Activated naive CD4-positive, alpha-beta T cell (primary cell): ENCODE measurements around the gene PPBP.

Experiments
- DNase-seq, 4 experiments: peaks; one replicate each; lab custom pipeline; 2025; lab: John Stamatoyannopoulos, UW

PPBP gene, protein sequence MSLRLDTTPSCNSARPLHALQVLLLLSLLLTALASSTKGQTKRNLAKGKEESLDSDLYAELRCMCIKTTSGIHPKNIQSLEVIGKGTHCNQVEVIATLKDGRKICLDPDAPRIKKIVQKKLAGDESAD

DNA sequence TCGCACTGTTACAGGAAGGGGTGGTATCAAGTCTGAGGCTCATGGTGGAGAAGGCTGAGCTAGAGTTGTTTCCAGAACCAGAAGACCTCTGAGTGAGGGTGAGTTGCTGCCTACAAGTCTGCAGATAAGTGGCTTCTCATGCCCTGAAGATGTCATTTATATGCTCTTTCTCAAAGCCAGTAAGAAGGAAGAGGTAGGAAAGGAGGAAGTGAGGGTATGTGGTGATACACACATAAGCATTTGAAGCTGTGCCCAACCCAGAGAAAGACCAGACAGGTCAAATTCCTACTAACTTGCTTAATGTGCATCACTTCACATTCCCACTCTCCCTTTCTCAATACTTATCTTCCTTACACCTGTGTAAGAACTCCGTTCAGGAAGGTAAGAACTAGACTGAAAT, at the start of gene PPBP:
PPBP (minus strand) TSS at position 130 of the 400 bp plus-strand sequence; CDS start at position 43, 87 bp downstream.
- no peak for DNase-seq

DNA sequence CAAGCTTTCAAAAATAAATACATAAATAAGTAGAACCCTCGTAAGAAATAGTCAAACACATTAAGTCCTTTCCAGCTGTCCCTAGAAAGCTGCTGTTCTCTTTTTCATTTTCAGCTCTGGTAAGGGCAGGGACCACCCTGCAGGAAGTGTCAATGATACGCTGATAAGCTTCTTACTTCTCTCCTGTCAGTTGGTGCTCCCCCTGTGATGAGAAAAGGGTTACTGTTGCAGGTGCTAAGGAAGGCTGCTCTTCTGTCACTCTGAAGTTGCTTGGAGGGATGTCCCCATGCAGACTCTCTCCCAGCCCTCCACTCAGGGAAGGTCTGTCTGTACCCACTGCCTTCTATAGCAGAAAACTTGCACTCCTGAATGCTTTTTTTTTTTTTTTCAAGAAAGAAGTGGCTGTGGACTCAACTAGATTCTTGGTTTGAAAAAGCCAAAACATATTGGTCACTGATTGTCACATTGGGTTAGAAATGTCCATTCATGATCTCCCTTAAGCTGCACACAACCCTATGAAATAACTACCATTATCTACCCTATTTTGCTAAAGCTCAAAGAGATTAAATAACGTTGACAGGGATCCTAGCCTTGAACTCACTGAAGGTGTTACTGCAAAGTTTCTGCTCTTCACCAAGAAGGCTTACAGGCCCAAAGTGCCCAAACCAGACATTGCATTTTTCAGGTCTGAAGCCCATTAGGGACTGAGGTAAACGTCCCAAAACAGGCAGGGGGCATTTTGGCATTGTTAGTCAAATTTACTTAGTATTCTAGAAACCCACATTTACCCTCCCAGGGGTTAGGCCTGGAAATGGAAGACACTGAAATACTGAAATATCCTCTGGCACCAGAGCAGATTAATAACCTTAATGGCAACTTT, 49.3 kb upstream of the PPBP start:
- DNase-seq, result no peak

DNA sequence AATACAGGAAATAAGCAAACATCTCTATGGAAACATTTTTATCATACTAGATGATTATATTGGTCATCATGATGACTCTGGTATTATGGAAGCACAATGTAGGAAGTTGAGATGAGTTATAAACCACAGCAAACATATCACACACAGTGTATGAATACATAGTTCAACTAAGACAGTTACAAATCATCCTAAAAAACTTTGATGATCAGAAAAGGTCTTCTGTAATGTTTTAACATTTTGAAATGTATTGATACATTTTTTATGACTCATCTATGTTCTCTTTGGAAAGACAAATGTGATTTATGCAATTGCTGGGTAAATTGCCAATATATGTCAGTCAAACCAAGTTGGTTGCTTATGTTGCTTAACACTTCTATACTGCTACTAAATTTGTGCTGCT, 45.7 kb upstream of the PPBP start:
- DNase-seq, result no peak

DNA sequence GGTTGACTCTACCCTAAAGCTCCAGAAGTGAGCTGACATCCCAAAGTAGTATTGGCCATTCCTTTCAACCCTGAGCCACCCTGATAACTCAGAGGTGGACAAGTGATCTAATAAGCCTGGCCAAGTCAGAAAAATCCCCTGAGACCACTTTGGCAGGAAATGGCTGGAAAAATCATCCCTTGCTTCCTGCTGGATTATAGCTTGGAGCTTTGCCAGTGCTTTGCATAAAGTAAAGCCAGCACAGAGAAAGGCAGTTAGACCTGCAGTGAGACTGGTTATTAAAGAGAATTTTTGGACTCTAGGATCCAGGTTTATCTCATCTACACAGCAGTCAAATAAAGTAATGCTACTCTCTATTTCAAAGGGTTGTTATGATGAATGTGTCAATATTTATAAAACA, 44.1 kb upstream of the PPBP start:
- DNase-seq, result no peak

DNA sequence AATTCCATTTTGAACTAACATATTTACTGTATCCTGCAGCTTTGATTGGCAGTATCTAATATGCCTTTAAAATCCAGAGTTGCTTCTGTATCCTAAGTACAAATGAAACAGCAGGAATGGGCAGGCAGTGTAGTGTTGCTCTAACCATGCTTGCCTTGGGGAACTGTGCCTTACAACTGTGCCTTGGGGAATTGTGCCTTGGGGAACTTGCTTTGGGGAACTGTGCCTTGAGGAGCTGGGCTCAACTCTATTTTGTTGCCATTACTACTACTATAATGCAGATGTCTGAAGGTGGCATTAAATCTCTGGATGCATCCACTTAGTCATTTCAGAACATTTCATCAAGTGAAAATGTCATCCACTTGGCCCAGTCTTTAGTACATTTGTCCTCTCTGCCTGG, 43.6 kb upstream of the PPBP start:
- no peak for DNase-seq

DNA sequence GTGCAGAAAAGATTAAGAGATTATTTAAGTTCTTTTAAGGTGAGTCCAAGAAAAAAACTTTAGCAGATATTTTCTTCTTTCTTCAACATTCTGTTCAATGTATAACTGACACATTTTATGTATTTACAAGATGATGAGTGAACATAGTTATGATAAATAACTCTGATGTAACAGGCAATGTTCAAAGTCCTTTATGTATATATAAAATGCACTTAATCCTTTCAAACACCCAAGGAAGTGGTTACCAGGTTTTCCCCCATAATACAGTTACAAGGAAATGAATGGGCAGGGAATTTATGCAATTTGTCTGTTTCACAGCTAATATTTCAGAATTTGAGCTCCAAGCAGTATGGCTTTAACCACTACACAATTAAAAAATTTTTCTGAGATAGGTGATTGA, 42.3 kb upstream of the PPBP start:
- no peak for DNase-seq

DNA sequence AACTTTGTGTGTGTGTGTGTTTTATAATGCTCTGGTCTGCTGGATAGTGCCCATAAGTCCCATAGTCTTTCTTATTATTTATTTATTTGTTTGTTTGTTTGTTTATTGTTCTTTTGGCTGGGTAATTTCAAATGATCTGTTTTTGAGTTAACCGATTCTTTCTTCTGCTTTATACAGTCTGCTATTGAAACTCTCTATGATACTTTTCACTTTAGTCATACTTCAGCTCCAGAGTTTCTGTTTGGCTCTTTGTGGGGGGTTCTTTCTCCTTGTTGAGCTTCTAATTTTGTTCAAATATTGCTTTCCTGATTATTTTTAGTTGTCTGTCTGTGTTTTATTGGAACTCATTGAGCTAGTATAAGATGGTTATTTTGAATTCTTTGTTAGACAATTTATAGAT, 40.5 kb upstream of the PPBP start:
- no peak for DNase-seq

DNA sequence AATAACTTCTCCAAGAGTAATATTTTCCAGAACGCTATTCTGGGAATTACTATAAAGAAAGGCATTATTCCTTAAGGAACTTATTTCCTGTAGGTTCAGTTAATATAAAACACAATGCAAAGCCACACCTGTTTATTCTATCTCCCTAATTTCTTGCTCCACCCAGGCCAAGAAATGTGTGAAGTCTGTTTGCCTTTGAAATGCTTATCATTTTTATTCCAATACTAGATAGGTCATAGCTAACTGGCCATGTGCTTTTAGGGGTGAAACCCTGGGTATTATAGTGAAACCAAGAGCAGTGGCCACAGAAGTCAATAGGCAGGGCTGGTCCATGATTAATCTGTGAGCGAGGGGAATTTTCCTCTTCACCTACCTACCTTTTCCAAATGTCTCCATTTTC, 35.7 kb upstream of the PPBP start:
- no peak for DNase-seq

DNA sequence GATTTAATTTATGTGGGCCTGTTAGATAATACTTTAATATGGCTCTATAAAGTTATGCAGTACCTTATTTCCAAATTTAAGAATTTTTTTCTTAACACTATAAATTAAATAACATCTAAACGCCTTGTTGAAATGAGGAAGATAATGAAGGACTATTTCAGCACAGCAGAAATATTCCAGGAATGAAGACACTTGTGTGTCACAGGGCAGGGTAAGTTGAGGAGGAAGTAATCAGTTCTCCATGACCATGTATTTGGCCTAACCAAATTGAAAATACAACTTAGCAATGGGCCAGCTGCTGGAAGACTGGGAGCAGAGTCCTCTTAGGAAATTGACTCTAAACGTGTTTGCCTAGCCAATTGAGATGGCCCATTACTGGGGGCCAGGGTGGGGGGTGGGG, 33.6 kb upstream of the PPBP start:
- no peak for DNase-seq

DNA sequence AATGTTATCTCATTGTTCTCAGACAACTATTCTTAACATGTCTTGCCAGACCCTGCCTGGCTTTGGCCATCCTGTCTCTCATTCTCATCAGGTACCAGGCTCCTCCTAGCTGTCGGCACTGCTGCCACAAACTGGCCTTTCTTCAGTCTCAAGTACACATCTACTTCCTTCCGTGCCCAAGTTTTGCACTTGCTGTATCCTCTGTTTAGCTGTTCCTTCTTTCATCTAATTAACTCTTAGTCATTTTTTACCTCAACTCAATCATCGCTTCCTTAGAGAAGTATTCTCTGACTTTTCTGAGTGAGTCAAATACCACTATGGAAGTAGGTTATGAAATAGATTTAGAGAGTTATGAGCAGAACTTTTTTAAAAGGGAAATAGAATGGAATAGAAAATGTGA, 30.8 kb upstream of the PPBP start:
- DNase-seq, result no peak

DNA sequence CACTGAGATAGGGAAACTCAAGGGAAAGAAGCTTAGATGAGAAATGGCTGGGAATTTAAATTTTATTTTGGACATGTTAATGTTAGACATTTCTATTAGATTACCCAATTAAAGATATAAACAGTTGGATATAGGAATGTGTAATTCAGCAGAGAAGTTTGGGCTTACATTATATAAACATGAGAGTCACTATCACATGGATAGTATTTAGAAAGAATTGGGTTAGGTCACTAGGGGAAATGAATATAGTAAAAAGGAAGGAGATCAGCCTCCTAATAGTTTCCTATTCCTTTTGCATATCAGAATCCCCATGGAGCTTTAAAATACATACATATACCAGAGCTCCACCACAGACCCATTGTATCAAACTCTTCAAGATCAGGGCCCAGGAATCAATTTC, 30.1 kb upstream of the PPBP start:
- DNase-seq, result no peak

DNA sequence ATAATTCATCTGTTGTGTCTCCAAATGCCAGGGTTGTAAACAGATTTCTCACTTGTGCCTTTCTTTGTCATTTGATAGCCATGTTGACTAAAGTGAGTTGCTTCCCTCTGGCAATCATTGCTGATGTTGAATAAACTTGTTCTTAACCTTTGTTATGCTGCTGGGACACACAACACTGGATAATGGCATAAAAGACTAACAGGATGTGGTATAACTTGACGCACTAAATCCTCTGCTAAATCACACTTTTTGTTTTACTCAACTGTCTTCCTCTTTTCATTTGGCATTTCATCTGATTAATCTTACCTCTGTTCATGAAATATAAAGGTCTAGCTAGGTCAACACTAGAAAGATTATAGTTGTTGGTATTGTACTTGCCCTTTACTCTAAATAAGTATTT, 28.1 kb upstream of the PPBP start:
- DNase-seq, result no peak

DNA sequence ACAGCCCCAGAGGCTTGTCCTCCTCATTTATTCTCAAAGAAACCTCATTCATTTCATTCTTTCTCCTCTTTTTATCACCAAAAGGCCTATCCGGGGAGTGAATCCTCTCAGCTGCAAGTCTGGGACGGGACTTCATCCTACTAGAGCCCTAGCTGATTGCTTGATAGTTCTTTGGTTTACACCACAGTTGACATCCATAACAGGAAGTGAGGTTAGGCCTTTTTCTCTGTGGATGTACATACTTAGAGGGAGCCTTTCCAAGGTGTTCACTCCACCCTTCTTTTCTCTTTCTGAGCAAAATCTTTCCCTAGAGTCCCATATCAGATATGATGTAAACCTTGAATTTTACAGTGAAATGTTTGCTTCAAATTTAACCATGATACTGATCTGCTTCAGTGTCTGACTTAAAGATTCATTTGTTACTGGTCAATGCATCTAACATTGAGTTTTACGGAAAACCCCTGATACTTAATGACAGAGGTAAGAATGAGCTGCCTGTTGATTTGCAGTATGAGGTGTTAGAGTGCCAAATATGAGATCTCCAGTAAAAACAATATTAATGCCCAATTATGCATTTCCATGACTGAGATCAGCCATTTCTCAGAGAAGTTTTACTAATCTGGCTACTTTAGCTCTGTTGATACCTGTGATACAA, 27.3 kb upstream of the PPBP start:
- DNase-seq, result no peak

DNA sequence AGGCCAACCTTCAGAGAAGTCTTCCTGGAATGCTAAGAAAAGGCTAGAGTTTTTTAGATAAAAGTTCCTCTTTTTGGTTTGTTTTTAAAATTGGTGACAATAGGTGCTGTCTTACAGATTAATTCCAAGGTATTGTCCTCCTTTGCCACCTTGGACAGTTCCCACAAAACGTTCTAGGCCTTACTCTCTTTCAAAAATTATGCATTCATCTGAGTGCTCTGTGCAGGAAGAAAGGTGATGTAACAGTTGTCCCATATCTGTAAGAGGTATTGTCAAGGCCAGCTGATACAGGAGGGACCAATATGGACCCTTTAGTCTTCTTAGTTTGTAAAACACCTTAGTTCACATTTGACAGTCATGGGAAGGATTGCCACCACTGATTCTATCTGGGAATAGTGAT, 26.3 kb upstream of the PPBP start:
- no peak for DNase-seq

DNA sequence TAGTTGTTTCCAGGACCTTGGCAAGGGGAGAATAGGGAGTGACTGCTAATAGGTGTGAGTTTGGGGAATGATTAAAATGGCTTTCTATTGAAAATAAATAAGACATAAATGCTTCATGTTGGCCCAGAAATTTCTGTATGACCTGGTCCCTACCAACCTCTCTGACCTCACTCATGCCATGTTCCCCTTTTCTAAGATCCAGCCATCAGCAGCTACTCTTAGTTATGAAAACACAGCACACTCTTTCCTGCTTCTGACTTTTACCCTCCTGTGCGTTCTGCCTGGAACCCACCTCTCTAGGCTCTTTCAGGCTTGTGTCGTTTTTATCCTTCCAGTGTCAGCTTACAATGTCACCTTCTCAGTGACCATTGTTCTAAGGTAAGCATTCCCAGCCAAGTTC, 25.3 kb upstream of the PPBP start:
- no peak for DNase-seq

DNA sequence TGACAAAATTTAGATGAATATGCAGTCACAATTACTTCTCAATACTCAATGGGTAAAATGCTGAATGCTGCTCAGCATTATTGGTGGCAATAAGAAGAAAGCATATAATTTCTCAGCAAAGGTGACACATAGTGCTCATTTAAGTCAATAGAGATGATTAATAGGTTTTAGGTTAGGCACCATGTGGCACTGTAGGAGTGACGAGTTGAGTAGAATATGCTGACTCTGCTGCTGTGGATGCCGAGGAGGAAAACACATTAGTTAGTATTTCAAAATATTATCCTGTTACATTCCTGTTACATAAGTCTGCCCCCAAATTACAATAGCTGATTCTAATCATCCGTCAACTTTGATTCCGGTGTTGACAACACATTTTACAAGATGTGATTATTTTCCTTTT, 24.1 kb upstream of the PPBP start:
- no peak for DNase-seq

DNA sequence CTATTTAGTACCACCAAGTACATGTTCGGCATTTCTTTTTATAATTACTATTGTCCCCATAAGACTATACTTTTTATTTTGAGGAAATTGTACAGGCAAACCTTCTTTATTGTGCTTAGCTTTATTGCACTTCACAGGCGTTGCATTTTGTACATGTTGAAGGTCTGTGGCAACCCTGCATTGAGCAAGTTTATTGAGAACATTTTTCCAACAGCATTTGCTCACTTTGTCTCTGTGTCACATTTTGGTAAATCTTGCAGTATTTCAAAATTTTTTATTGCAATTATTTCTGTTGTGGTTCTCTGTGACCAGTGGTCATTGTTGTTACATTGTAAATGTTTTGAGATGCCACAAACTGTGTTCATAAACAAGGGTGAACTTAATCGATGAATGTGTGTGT, 21.3 kb upstream of the PPBP start:
- no peak for DNase-seq

DNA sequence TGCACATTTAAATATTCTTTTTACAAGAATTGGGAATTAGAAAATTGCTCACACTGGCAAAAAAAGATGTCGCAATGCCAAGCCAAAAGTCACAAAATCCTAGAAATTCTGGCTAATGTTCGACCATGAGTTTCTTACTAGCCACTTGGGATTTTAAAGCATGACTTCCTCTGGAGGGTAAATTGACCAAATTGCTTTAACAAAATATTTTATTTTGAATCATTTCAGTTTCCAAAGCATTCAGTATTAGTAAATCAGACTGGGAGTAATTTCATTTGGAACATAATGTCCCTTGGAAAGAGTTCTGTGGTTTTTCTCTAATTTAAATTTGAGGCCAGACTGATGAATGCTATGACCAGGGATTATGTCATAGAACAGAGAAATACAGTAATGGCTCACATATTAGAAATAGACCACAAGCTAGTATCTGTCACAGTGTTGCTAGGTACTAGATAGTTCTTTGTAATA, 18.1 kb upstream of the PPBP start:
- DNase-seq, result no peak

DNA sequence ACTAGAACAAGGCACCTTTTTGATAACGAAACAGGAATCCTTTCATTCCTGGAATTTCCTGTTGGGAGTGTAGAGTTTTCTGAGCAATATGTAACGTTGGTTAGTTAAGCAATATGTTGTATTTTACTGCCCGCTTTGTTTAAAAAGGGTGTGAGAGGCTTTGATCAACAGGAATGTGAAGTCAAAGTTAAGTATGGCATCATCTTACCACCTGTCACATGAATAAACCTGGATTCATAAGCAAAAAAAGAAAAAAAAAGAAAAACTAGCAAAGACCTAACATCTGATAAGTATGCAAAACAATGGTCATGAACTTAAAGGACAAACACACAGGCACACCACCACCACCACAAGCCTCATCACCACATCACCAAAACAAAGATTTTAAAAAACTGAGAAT, 17.5 kb upstream of the PPBP start:
- no peak for DNase-seq

DNA sequence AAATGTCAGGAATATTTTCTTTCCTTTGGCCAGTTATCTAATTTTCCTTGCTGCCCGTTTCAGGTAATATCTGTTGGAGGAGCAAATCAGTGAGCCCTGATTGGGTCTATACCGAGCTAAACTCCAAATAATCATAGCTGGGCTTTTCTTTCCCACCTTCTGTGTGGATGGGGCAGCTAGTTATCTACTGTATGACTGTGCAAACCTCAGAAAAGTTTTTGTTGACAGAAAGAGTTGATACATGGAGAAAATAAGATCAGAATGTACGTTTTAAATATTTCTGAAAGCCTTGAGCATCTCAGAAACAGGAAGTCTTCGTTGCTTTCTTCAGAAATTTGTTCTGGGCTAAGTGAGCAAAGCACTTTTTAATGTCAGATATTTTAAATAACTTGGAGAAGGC, 16.7 kb upstream of the PPBP start:
- no peak for DNase-seq

DNA sequence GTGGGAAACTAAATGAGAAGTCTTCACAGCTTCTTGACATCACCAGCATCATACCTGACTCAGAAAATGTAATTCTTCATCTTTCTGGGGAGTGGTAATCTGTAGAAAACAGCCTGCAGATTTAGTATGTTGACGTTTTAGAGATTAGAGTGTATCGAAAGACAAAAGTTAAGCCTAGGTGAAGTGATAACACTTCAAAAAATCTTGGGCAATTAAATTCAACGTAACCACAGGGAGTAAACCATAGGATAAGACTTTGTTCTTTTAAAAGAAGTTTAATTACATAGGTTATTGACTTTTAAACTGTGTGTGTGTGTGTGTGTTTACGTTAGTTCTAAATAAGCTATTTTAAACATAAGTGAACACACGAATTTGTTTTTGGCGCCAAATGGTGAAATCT, 12.3 kb upstream of the PPBP start:
- DNase-seq, result no peak

DNA sequence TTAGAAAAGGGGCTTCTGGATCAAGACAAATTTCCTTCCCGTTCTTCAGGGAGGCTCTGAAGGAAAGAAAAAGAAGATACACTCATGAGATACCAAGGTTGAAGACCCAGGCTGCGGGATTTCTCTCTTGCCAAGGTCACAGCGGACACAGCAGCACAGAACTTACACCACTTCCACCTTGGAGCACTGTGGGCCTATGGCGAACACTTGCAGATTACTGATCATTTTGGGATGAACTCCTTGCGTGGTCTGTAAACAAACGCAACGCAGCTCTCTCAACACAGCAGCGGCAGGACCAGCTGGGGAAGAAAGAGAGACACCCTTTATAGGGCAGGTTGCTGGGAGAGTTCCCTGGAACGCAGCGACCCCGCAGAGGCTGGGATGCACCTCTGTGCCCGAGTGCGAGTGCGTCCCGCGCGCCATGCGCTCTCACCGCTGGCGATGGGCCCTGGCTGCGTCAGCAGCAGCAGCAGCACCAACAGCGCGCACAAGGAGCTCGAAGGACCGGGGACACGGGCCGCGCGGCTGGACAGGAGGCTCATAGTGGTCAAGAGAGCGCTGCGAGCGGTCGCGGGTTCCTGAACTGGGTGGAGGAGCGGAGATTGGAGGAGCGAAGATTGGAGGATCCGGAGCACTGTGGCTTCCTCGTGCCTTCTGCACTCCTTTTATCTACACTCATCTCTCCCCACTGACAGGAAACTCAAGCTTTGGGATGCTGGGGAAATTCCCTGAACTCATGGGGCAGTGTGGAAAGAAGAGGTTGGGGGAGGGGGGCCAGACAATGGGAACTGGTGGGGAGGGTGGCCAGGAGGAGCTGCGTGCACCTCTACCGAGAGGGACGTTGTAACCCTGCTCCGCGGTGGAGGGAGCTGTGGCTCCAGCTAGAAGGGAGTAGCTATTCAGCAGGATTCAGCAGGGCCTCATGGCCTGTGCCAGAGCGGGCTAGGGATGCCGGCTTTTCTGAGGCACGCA, 10.3 kb upstream of the PPBP start, which contains the start of gene CXCL5:
CXCL5 (minus strand) TSS at position 638 of the 972 bp plus-strand sequence; CDS start at position 542, 96 bp downstream.
- DNase-seq, result no peak
